Measurements from ENCODE around the gene SCFD1. TPM values are rescaled to one million over a fixed set of nuclear protein-coding genes. Genes with fewer than 3 reads are reported as not detected.

The SCFD1 gene
- total RNA-seq, 1 experiment from 2014 or later = 61.9 TPM

- CTCF ChIA-PET = no interaction called here
Measured at GRCh38 chr14:30710876-30711275, 88.8 kb downstream of the SCFD1 start.

GRCh38 chr14:30719137-30719536, 97.0 kb downstream of the SCFD1 start:
- CTCF ChIA-PET = no interaction called here
- intact Hi-C loops (cut with micrococcal nuclease; ENCODE audit: unreplicated experiment) = no loop called here
- no peak overlapping the region for H3K4me3 ChIP-seq (ENCODE audit: low read depth, low read length, poor library complexity, severe bottlenecking)
- POLR2A ChIA-PET (ENCODE audit: low non-redundant PET) = no interaction called here
- H3K4me1 ChIP-seq (ENCODE audit: insufficient read depth, low read length, poor library complexity, severe bottlenecking) = no peaks in the 10 kb centered on the region
- no peak for DNase-seq (ENCODE audit: low spot score)
- no peak overlapping the region for H3K27ac ChIP-seq (ENCODE audit: low read depth, low read length, poor library complexity, severe bottlenecking)
- no peaks in the 10 kb centered on the region for H3K27me3 ChIP-seq (replicated peaks; ENCODE audit: insufficient read depth, low read depth, low read length, poor library complexity)
- H3K36me3 ChIP-seq (ENCODE audit: insufficient read depth, low read length, poor library complexity, severe bottlenecking) = peaks cover 4% of the 10 kb centered on the region
- no TSS peak for BruUV-seq (replicated peaks)
- TF ChIP-seq CTCF (conservative IDR thresholded peaks at IDR 0.05; ENCODE audit: low read depth, low read length) (no peak), EZH2 (IDR thresholded peaks at IDR 0.05; ENCODE audit: borderline replicate concordance, low read depth, low read length, poor library complexity, severe bottlenecking) (no peak)
- no peaks in the 10 kb centered on the region for H3K9me3 ChIP-seq (ENCODE audit: low read depth, low read length, poor library complexity, severe bottlenecking)

More at GRCh38 chr14:30710876-30711275, 88.8 kb downstream of the SCFD1 start:
- Histone ChIP-seq H3K4me3 (ENCODE audit: low read depth, low read length, poor library complexity, severe bottlenecking) (no peak overlapping the region), H3K9me3 (ENCODE audit: low read depth, low read length, poor library complexity, severe bottlenecking) (no peaks in the 10 kb centered on the region), H3K27ac (ENCODE audit: low read depth, low read length, poor library complexity, severe bottlenecking) (no peak overlapping the region), H3K36me3 (ENCODE audit: insufficient read depth, low read length, poor library complexity, severe bottlenecking) (peaks cover 13% of the 10 kb centered on the region), H3K4me1 (ENCODE audit: insufficient read depth, low read length, poor library complexity, severe bottlenecking) (no peaks in the 10 kb centered on the region), H3K27me3 (replicated peaks; ENCODE audit: insufficient read depth, low read depth, low read length, poor library complexity) (no peaks in the 10 kb centered on the region)
- BruUV-seq (replicated peaks) = no TSS peak
- POLR2A ChIA-PET (ENCODE audit: low non-redundant PET) = no interaction called here
- TF ChIP-seq CTCF (conservative IDR thresholded peaks at IDR 0.05; ENCODE audit: low read depth, low read length) (no peak), EZH2 (IDR thresholded peaks at IDR 0.05; ENCODE audit: borderline replicate concordance, low read depth, low read length, poor library complexity, severe bottlenecking) (no peak)
- intact Hi-C loops (cut with micrococcal nuclease; ENCODE audit: unreplicated experiment) = no loop called here
- DNase-seq (ENCODE audit: low spot score) = no peak

GRCh38 chr14:30725763-30726162, 103.6 kb downstream of the SCFD1 start:
- Histone ChIP-seq H3K36me3 (ENCODE audit: insufficient read depth, low read length, poor library complexity, severe bottlenecking) (no peaks in the 10 kb centered on the region), H3K4me3 (ENCODE audit: low read depth, low read length, poor library complexity, severe bottlenecking) (no peak overlapping the region), H3K27ac (ENCODE audit: low read depth, low read length, poor library complexity, severe bottlenecking) (no peak overlapping the region), H3K9me3 (ENCODE audit: low read depth, low read length, poor library complexity, severe bottlenecking) (peaks cover 5% of the 10 kb centered on the region), H3K27me3 (replicated peaks; ENCODE audit: insufficient read depth, low read depth, low read length, poor library complexity) (no peaks in the 10 kb centered on the region), H3K4me1 (ENCODE audit: insufficient read depth, low read length, poor library complexity, severe bottlenecking) (no peaks in the 10 kb centered on the region)
- CTCF ChIA-PET = no interaction called here
- no peak for DNase-seq (ENCODE audit: low spot score)
- no peak for TF ChIP-seq CTCF (conservative IDR thresholded peaks at IDR 0.05; ENCODE audit: low read depth, low read length)
- no peak for TF ChIP-seq EZH2 (IDR thresholded peaks at IDR 0.05; ENCODE audit: borderline replicate concordance, low read depth, low read length, poor library complexity, severe bottlenecking)
- intact Hi-C loops (cut with micrococcal nuclease; ENCODE audit: unreplicated experiment) = no loop called here
- POLR2A ChIA-PET (ENCODE audit: low non-redundant PET) = no interaction called here
- BruUV-seq (replicated peaks) = no TSS peak
